Hepatocyte (in vitro differentiated cells): ENCODE data around the gene MAPK11.

ENCODE experiments used
- CTCF ChIP-seq: fragments of 200-600 bp; sonication (generic); IDR thresholded peaks from 2 replicates; pipeline ENCODE4 v1.5.1; 2016; ENCODE audit warnings: antibody characterized with exemption, mild to moderate bottlenecking; ENCODE audit not compliant: poor library complexity
- EZH2phosphoT487 ChIP-seq: fragments of 200-600 bp; sonication (generic); IDR thresholded peaks from one replicate; pipeline ENCODE4 v1.6.1; 2018; ENCODE audit warnings: antibody characterized with exemption, mild to moderate bottlenecking, low read depth, moderate library complexity; ENCODE audit not compliant: unreplicated experiment, severe bottlenecking

DNA sequence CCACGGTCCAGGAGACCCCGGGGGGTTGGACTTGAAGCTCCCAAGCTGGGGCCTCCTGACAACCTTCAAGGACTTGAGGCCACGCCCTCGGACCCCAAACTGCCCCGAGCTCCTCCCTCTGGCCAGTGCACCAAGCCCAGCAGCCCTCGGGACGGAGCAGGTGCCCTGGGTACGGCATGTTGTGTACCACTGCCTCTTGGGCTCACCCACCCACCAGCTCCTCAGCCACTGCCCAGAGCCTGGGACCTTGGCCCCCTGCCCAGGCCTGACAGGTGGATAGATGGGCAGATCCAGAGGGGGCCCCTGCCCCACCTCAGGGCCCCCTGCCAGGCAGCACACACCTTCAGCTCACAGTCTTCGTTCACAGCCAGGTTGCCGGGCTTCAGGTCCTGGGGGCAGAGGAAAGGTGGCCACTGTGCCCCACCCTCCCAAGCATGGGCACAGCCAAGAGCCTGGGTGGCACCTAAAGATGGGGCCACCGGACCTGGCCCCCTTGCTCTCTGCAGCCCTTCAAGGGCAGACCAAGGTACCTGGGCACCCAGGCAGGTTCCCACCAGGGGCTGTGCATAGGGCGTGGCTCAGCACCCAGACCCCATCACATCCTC lies 13.8 kb downstream of the MAPK11 start:
- TF ChIP-seq CTCF (no peak), EZH2phosphoT487 (no peak)
